GM12878 (cell line): Measurements from ENCODE around the gene SIVA1. TPM values are rescaled to one million over a fixed set of nuclear protein-coding genes. Genes with fewer than 3 reads are reported as not detected.

Experiments
- CEBPZ ChIP-seq: fragments of 150-350 bp; IDR thresholded peaks from 2 replicates; pipeline ENCODE4 v1.6.1; 2016; ENCODE audit warnings: low read depth, low read length
- CREB1 ChIP-seq: IDR thresholded peaks from 2 replicates; pipeline ENCODE4 v1.6.1; 2012; ENCODE audit warnings: low read depth, mild to moderate bottlenecking, inconsistent platforms
- CUX1 ChIP-seq: IDR thresholded peaks from 2 replicates; pipeline ENCODE4 v1.6.1; 2012; ENCODE audit warnings: improper control_type of control experiment, low read depth, low read length; ENCODE audit not compliant: insufficient replicate concordance
- JUND ChIP-seq: IDR thresholded peaks from 2 replicates; pipeline ENCODE4 v1.6.1; 2012; ENCODE audit warnings: low read depth, mild to moderate bottlenecking, low read length, improper control_type of control experiment, moderate library complexity
- KAT2A ChIP-seq: conservative IDR thresholded peaks from 2 replicates; pipeline ENCODE4 v1.6.1; 2011; ENCODE audit warnings: low read depth, low read length; ENCODE audit not compliant: control insufficient read depth
- SMAD5 ChIP-seq: IDR thresholded peaks from 2 replicates; pipeline ENCODE4 v1.6.1; 2016; ENCODE audit warnings: antibody characterized with exemption, low read depth
- polyA plus RNA-seq, 11 experiments: library from polyadenylated mRNA; depleted of rRNA in 4 of 11; unstranded in 6 of 11; stranded (reverse) in 5 of 11; fragments of >200 nt; fragmentation: Nextera tagmentation in 4 of 11; fragmentation: Illumina TruSeq in 1 of 11; extraction: Ambion mirVana in 4 of 11; extraction: Trizol in 1 of 11; gene quantifications; 1 replicate in 1 of 11; 2 replicates in 10 of 11; pipeline versions ENCODE4 v1.2.1 to v1.2.3, GENCODE V29; 2011 to 2016; ENCODE audit warnings: inconsistent platforms in 2 of 11, missing spikeins in 2 of 11, low read depth in 1 of 11
- total RNA-seq, 4 experiments: library from RNA; depleted of rRNA in 3 of 4; stranded (reverse); fragments of >200 nt in 3 of 4; fragmentation: Illumina TruSeq in 1 of 4; extraction: Trizol in 1 of 4; gene quantifications; 2 replicates each; pipeline versions ENCODE4 v1.2.1 to v1.2.3, GENCODE V29; 2013 to 2021
- TF ChIP-seq, protein P1 (sequence below): fragments of 450-650 bp; IDR thresholded peaks from 2 replicates; pipeline ENCODE4 v1.6.1; 2017; ENCODE audit warnings: mild to moderate bottlenecking
- TF ChIP-seq, protein P2 (sequence below): fragments of 450-650 bp; IDR thresholded peaks from 2 replicates; pipeline ENCODE4 v1.6.1; 2016; ENCODE audit warnings: mild to moderate bottlenecking

SIVA1 gene
- total and polyA plus RNA-seq, 10 of the 15 experiments (the other 5 are each of a cell fraction or from before 2014, with no cell fraction given): 4.6 to 282 (median 106) TPM

- TF ChIP-seq CEBPZ: no peak
- TF ChIP-seq, protein P1, sequence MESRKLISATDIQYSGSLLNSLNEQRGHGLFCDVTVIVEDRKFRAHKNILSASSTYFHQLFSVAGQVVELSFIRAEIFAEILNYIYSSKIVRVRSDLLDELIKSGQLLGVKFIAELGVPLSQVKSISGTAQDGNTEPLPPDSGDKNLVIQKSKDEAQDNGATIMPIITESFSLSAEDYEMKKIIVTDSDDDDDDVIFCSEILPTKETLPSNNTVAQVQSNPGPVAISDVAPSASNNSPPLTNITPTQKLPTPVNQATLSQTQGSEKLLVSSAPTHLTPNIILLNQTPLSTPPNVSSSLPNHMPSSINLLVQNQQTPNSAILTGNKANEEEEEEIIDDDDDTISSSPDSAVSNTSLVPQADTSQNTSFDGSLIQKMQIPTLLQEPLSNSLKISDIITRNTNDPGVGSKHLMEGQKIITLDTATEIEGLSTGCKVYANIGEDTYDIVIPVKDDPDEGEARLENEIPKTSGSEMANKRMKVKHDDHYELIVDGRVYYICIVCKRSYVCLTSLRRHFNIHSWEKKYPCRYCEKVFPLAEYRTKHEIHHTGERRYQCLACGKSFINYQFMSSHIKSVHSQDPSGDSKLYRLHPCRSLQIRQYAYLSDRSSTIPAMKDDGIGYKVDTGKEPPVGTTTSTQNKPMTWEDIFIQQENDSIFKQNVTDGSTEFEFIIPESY: no peak
- no peak for TF ChIP-seq CREB1
- no peak for TF ChIP-seq JUND
- no peak for TF ChIP-seq SMAD5
- no peak for TF ChIP-seq KAT2A
- TF ChIP-seq, protein P2, sequence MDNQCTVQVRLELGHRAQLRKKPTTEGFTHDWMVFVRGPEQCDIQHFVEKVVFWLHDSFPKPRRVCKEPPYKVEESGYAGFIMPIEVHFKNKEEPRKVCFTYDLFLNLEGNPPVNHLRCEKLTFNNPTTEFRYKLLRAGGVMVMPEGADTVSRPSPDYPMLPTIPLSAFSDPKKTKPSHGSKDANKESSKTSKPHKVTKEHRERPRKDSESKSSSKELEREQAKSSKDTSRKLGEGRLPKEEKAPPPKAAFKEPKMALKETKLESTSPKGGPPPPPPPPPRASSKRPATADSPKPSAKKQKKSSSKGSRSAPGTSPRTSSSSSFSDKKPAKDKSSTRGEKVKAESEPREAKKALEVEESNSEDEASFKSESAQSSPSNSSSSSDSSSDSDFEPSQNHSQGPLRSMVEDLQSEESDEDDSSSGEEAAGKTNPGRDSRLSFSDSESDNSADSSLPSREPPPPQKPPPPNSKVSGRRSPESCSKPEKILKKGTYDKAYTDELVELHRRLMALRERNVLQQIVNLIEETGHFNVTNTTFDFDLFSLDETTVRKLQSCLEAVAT: no peak
- TF ChIP-seq CUX1: no peak
- TF ChIP-seq, all 136 proteins: peak for 0
Measured at GRCh38 chr14:104775073-104775489, 22.1 kb downstream of the SIVA1 start (continued).
